SHP77 (cell line): ENCODE measurements around the gene APIP.

ENCODE experiments used
- DNase-seq, 2 experiments: peaks; one replicate each; lab custom pipeline; 2025; lab: John Stamatoyannopoulos, UW

APIP gene

DNA sequence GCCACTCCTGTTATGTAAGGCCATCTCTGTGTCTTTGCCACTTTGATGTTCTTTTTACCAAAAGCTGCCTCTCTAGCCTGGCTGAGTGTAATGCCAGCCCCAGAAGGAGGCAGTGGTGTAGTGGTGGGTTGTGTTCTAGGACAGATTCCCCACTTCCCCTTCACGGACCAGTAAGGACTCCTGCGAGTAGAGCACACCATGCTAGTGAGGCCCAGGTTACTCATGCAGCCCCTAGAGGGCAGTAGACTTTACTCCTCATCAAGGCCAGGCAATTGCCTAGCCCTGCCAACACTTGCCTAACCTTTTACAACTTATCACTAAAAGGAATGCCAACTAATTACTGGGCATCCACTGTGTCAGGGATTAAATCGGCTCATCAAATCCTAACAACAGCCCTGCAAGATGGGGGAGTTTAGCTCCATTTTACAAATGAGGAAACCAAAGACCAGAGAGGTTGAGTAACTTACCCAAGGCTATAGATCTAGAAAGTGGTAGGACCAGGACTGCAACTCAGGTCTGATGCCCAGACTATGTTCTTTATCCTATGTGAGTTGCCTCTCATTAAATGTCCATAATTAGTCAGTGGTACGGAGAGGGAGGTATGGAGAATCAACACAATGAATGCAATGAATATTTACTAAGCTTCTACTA lies 75.3 kb downstream of the APIP start:
- DNase-seq = peak in 1 of 2 experiments; percentile 40

DNA sequence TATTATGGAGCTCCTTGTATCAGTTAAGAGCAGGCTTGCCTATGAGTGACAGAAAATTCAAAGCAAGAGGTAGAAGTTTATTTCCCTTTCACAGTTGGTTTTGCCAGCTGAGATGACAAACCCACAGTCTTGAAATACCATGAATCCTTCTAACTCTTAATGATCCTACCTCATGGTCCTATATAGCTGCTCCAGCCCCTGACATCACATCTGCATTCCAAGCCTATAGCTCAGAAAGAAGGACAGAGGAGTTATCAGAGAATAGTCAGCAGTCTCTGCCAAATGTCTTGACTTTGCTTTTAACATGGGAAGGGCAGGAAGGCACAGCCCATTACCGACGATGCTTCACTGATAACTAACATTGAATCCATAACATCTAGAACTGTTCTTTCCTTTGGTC lies 76.2 kb downstream of the APIP start:
- no peak for DNase-seq

DNA sequence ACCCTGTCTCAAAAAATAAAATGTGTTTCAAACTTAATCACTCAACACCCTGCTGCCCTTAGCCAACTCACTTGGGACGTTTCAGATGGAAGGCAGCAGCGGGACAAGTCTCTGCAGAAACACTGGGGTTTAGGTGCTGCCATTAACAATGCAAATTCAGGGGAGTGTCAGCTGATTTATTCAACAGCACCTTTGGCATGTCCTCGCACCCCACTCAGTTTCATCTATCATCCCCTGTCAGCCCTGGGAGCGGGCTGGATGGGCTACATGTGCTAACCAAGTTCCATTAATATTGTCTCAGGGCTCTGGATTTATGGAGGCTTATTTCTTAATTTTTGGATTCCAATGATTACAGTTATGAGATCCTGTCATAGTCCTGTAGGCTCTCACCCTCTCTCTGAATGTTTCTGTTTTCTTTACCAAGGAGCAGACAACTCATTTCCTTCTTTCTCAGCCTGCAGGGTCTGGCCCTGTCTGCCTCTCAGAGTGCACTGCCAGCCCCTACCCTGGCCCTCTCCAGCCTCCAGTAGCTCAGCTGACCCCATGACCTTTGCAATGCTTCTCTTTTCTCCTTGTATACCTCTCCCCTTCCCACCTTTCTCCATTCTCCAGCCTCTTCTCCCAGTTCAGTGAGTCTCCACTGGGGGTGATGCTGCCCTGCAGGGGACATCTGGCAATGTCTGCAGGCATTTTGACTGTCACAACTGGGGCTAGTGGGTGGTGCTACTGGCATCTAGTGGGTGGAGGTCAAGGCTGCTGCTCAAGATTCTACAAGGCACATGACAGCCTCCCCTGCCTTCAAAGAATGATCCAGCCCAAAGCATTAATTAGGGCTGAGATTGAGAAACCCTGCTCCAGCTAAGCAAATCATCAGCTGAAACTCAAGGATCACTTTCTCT lies 79.0 kb downstream of the APIP start:
- peak in 1 of 2 experiments; percentile 8 for DNase-seq

DNA sequence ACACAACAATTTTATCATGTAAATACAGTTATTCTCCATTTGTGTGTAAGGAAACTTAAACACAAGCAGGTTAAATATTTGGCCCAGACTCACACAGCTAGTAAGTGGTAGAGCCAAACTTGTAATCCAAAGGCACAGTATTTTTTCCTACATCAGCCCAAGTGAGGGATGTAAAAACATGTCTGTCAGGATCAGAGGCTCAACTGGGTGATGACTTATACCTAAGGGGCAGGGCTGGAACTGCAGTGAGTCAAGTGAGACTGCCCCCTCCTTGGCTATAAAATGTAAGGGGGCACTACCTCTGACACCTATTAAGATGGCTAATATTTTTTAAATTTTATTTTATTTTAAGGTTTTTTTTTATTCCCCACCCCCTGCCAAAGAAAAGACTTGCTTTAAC lies 82.6 kb downstream of the APIP start:
- no peak for DNase-seq
